ENCODE data around the gene OPN1SW.

OPN1SW gene

GRCh38 chr7:128794020-128794419 lies 18.4 kb upstream of the OPN1SW start:
- intact Hi-C loops (cut with DNase I), result loop anchor here (5.0 kb wide), 2 partner anchors 68 to 88 kb away; partner anchors contain the start of gene ATP6V1F
- DNase-seq, result peak in 1 of 10 donors; percentile 80

- DNase-seq, result no peak
- intact Hi-C loops (cut with DNase I), result loop anchor here (5.0 kb wide), 2 partner anchors 69 to 89 kb away; partner anchors contain the start of gene ATP6V1F
These were observed 17.6 kb upstream of the OPN1SW start for GRCh38 chr7:128793181-128793547.

GRCh38 chr7:128792471-128793180 lies 17.0 kb upstream of the OPN1SW start:
- peak in 4 of 10 donors; percentile 38 to 88 (median 66) for DNase-seq
- intact Hi-C loops (cut with DNase I), result loop anchor here (5.0 kb wide), 2 partner anchors 70 to 90 kb away; partner anchors contain the start of gene ATP6V1F

GRCh38 chr7:128791972-128792327 lies 16.4 kb upstream of the OPN1SW start:
- DNase-seq, result peak in 3 of 10 donors; percentile 32 to 78 (median 76)
- intact Hi-C loops (cut with DNase I), result loop anchor here (5.0 kb wide), 2 partner anchors 70 to 90 kb away; partner anchors contain the start of gene ATP6V1F

GRCh38 chr7:128791121-128791971 lies 15.8 kb upstream of the OPN1SW start, which contains the start of gene CCDC136:
Gene CCDC136 (plus strand): TSS chr7:128791968. CDS start chr7:128792412, 444 bp downstream.
- DNase-seq, result peak; percentile 54 to 96 (median 78)
- intact Hi-C loops (cut with DNase I), result loop anchor here (5.0 kb wide), 2 partner anchors 71 to 91 kb away; partner anchors contain the start of gene ATP6V1F

- intact Hi-C loops (cut with DNase I), result loop anchor here (5.0 kb wide), 2 partner anchors 72 to 92 kb away; partner anchors contain the start of gene ATP6V1F
- DNase-seq, result peak in 1 of 10 donors; percentile 76
These were observed 14.9 kb upstream of the OPN1SW start for GRCh38 chr7:128790315-128791041.

GRCh38 chr7:128788446-128789412 lies 13.1 kb upstream of the OPN1SW start:
- intact Hi-C loops (cut with DNase I), result no loop called here
- no peak for DNase-seq

DNA sequence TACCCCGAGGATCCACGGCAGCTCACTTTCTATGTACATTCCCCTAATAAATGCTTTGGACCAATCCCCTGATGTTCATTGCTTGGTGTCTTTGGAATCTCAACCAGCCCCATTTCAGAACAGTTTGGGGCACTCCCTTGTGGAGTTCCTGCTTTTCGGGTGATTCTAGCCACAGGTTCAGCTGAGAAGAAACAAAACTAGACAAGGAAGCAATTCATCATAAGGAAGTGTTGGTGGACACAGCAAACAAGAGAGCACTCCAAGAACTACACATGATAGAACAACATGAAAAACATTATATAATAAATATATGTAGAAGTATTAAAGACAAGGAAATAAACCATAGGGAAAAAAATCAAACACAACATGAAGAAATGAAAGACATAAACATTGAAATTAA lies 10.1 kb upstream of the OPN1SW start:
- intact Hi-C loops (cut with DNase I), result no loop called here
- DNase-seq, result no peak

DNA sequence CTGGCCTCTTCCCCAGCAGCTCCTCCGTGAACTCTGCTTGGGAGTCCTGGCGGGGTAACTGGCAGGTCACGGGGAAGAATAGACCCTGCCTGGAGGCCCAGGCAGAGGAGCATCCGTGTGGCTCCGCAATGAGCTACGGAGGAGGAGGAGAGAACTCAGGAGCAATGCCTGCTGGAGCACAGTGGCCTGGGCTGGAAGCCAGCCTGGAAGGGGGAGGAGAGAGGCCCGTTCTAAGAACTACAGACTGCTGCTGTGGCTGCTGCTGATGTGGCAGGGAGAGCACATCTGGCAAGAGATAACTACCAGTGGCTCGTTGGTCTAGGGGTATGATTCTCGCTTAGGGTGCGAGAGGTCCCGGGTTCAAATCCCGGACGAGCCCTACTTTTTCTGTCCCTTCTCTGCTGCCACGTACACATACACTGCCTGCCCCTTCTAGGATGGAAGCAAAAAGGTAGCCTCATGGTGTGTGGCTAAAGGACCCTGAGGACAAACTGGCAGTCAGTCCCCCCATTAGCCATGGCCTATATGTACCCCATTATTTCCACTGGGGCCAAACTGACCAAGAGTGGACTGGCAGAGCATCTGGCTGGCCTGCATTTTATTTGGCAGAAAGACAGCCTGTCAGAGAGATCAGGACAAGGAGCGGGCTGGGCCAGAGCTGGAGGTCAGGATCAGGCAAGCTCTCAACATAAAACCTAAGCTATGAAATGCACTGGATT lies 7.7 kb upstream of the OPN1SW start:
- intact Hi-C loops (cut with DNase I), result no loop called here
- peak in 9 of 10 donors; percentile 50 to 95 (median 69) for DNase-seq

- DNase-seq, result no peak
- intact Hi-C loops (cut with DNase I), result no loop called here
These were observed 6.3 kb upstream of the OPN1SW start for GRCh38 chr7:128781851-128782250.

DNA sequence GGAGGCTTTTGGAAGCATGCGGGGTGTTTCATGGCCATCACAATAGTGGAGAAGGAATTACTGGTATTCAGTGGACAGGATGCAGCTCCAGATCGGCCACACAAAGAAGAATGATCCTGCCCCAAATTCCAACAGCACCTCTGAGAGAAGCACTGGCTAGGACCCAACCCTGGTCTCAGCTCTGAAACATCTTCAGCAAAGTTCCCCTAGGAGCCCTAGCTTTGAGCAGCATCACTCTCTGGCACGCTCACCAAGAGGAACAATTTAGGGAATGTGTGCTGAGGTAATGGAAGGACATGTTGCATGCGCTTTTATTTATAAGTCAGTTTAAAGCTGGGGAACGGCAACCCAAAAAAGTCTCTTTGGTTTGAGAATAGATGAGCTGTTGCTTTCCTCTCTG lies 5.5 kb upstream of the OPN1SW start:
- no peak for DNase-seq
- intact Hi-C loops (cut with DNase I), result no loop called here

DNA sequence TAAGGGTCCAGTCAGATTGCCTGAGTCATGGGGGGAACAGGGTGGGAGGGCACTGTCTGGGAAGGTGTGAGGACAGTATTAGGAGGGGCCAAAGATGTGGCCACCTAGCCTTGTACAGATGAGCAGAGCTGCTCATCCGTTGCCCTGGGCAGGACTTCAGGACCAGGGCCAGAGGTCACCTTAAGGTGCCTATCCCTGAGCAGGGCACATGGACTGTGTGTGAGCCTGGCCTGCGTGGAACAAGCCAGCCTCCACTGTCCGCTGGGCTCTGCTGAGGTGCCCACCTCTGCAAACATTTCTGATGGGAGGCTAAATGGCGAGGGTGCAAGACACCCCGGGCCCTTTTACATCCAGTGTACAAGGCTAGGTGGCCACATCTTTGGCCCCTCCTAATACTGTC lies 3.4 kb upstream of the OPN1SW start:
- DNase-seq, result no peak

DNA sequence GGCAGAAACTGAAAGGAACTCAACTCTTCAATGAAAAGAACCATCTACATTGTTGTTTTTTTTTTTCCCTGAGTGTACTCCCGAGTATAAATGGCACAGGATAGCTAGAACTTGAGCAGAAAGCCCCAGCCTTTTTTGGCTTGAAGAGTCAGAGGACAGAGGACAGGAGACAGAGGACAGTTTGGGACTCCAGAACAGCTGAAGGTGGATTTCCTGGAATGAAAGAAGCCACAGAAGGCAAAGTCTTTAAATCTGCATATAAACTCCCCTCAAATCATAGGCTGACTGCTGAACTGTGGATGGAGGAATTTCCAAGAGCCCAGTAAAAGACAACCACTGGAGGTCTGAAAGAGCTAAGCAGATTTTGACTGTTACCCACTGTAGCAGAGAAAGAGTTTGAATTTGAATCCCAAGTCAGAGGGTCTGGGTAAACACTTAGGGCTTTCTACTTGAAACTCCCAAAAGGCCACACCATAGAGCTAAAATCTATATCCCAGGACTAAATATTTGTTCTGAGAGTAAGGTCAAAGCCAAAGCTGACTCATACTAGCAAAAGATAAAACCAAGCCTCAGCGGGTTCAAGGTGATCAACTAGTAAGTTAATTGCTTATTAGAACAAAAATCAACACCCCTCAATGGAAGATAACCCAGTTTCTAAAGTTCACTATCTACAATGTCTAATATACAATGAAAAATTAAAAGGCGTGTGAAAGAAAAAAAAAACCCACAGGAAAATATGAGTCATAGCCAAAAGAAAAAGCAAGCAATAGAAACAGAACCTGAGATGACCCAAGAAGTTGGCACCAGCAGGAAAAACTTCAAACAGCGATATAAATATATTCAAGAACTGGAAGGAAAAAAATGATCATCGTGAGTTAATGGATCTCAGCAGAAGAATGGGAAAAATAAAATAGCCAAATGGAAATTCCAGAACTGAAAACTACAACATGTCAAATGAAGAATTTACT lies 1.8 kb upstream of the OPN1SW start:
- DNase-seq, result no peak
- intact Hi-C loops (cut with DNase I), result no loop called here

More for the DNA sequence above, 3.4 kb upstream of the OPN1SW start:
- intact Hi-C loops (cut with DNase I), result no loop called here

DNA sequence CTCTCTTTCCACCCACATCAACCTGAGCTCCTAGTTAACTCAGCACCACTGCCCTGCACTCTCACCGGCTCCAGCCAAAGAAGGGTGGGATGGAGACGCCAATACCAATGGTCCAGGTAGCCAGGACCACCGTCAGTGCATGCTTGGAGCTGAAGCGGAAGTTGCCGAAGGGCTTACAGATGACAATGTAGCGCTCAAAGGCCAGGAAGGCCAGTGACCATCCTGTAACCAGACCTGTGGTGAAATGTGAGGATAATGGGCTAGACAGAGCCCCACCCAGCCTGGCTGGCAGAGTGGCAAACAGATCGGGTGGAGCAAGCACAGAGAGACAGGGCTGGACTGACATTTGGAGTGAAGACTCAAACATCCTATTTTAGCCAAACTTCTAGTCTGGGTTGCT lies 673 bp downstream of the OPN1SW start:
- intact Hi-C loops (cut with DNase I), result no loop called here
- DNase-seq, result no peak

DNA sequence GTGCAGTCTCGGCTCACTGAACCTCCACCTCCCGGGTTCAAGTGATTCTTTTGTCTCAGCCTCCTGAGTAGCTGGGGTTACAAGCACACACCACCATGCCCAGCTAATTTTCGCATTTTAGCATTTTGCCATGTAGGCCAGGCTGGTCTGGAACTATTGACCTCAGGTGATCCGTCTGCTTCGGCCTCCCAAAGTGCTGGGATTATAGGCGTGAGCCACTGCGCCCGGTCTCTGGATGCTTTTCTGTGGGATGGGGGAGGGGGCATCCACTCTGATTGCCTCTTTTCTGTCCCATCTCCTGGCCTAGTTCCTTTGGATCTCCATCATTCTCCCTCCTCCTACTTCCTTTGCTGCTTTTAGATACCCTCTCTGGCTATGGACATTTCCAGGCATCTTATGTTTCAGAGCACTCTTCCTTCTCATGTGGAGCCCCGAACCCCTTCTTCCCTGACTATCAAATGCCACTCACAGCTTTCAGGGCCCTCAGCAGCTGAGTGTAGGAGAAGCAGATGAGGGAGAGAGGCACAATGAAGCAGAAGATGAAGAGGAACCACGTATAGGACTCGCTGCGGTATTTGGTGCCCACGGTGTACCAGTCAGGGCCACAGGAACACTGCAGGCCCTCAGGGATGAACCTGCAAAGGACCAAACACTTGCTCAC lies 1.4 kb downstream of the OPN1SW start:
- DNase-seq, result no peak
- intact Hi-C loops (cut with DNase I), result no loop called here

GRCh38 chr7:128773604-128774003 lies 2.0 kb downstream of the OPN1SW start:
- no peak for DNase-seq
- intact Hi-C loops (cut with DNase I), result no loop called here

GRCh38 chr7:128770233-128770632 lies 5.4 kb downstream of the OPN1SW start:
- no peak for DNase-seq
- intact Hi-C loops (cut with DNase I), result no loop called here

All from posterior cingulate gyrus (tissue), 11 donors.